ENCODE results near the gene PLAA.

The PLAA gene

GRCh38 chr9:26946753-26947727 lies at the start of gene PLAA:
TSS of gene PLAA (minus strand) at chr9:26947242. CDS start at chr9:26947045, 197 bp downstream.
- DNase-seq (ENCODE audit: low read depth): peak; percentile 97

- no peak for DNase-seq (ENCODE audit: low read depth)
Measured at GRCh38 chr9:26995810-26996209, 48.8 kb upstream of the PLAA start.

GRCh38 chr9:26983340-26983739 lies 36.3 kb upstream of the PLAA start:
- DNase-seq (ENCODE audit: low read depth): no peak

- peak; percentile 66 for DNase-seq (ENCODE audit: low read depth)
Measured at GRCh38 chr9:26975728-26976707, 29.0 kb upstream of the PLAA start.

GRCh38 chr9:26974927-26975326 lies 27.9 kb upstream of the PLAA start:
- no peak for DNase-seq (ENCODE audit: low read depth)

GRCh38 chr9:26973989-26974388 lies 26.9 kb upstream of the PLAA start:
- no peak for DNase-seq (ENCODE audit: low read depth)

GRCh38 chr9:26971721-26972120 lies 24.7 kb upstream of the PLAA start:
- no peak for DNase-seq (ENCODE audit: low read depth)

GRCh38 chr9:26956860-26957233 lies 9.8 kb upstream of the PLAA start:
- no peak for DNase-seq (ENCODE audit: low read depth)

- DNase-seq (ENCODE audit: low read depth): peak; percentile 100
Measured at GRCh38 chr9:26955921-26956859, 9.1 kb upstream of the PLAA start, which contains the start of gene IFT74. TSS of gene IFT74 (plus strand) at chr9:26956412. CDS start at chr9:26961968, 5,556 bp downstream.

GRCh38 chr9:26955222-26955903 lies 8.3 kb upstream of the PLAA start:
- DNase-seq (ENCODE audit: low read depth): peak; percentile 37

GRCh38 chr9:26954050-26954508 lies 7.0 kb upstream of the PLAA start:
- no peak for DNase-seq (ENCODE audit: low read depth)

GRCh38 chr9:26951794-26952193 lies 4.8 kb upstream of the PLAA start:
- no peak for DNase-seq (ENCODE audit: low read depth)

- DNase-seq (ENCODE audit: low read depth): peak; percentile 36
Measured at GRCh38 chr9:26950521-26950920, 3.5 kb upstream of the PLAA start.

GRCh38 chr9:26949637-26950069 lies 2.6 kb upstream of the PLAA start:
- peak; percentile 73 for DNase-seq (ENCODE audit: low read depth)

GRCh38 chr9:26947736-26948135 lies 694 bp upstream of the PLAA start:
- peak; percentile 24 for DNase-seq (ENCODE audit: low read depth)

GRCh38 chr9:26945591-26945990 lies 1.5 kb downstream of the PLAA start:
- no peak for DNase-seq (ENCODE audit: low read depth)

- DNase-seq (ENCODE audit: low read depth): no peak
Measured at GRCh38 chr9:26940779-26941178, 6.3 kb downstream of the PLAA start.

- no peak for DNase-seq (ENCODE audit: low read depth)
Measured at GRCh38 chr9:26939955-26940711, 6.9 kb downstream of the PLAA start.

GRCh38 chr9:26937816-26938371 lies 9.1 kb downstream of the PLAA start:
- DNase-seq (ENCODE audit: low read depth): no peak
